HepG2 (cell line): ENCODE data around the gene CAPZB. TPM values are rescaled to one million over a fixed set of nuclear protein-coding genes. Genes with fewer than 3 reads are reported as not detected.

Experiments used
- ATAC-seq: fragments of 200-7000 bp; cut with Tn5 transposase; 3 replicates; pipeline ENCODE4 v1.9.1; 2020; ENCODE audit warnings: mild to moderate bottlenecking, moderate library complexity
- BruUV-seq: library from RNA; stranded (reverse); fragments of 400-500 nt; replicated peaks from 2 replicates; lab custom pipeline; 2021; lab: Mats Ljungman, UMichigan
- CTCF ChIA-PET: fragments of 300-600 bp; formaldehyde crosslinking; extraction: SDS; loops from one replicate; lab custom pipeline; 2021; ENCODE audit warnings: low total read pairs, inconsistent platforms, low intra/inter-chr PET ratio; lab: Yijun Ruan, JAX
- POLR2A ChIA-PET: fragments of 350-600 bp; sonication (Branson Sonifier 250); formaldehyde crosslinking; loops from one replicate; lab custom pipeline; 2020; ENCODE audit warnings: antibody characterized with exemption, inconsistent platforms; lab: Yijun Ruan, JAX
- DNase-seq: peaks from one replicate; pipeline ENCODE4 v3.0.0-alpha.2; 2015; ENCODE audit warnings: low spot score
- FAIRE-seq: peaks from 3 replicates; lab custom pipeline; 2011; peaks lifted over from hg19 to GRCh38; lab: Jason Lieb, UNC
- H2AFZ ChIP-seq: one replicate; pipeline ENCODE4 v1.6.1; 2011; ENCODE audit warnings: low read length, inconsistent platforms
- H3K27ac ChIP-seq: fragments of 300-600 bp; 3 replicates; pipeline ENCODE4 v1.8.0; 2011; ENCODE audit warnings: mixed run types, mild to moderate bottlenecking, mixed read lengths, low read length, inconsistent platforms; ENCODE audit not compliant: insufficient read depth; ENCODE audit errors: extremely low read length
- H3K27me3 ChIP-seq, 2 experiments: fragments of 200-600 bp in 1 of 2; 2 replicates in 1 of 2; 3 replicates in 1 of 2; pipeline versions ENCODE4 v1.6.0 to v1.8.0; 2011; ENCODE audit warnings: low read length in 2 of 2, mild to moderate bottlenecking in 2 of 2, moderate library complexity in 2 of 2, inconsistent platforms in 1 of 2; ENCODE audit not compliant: insufficient read depth in 2 of 2, control insufficient read depth in 1 of 2
- H3K36me3 ChIP-seq, 2 experiments: fragments of 200-600 bp in 1 of 2; replicated peaks in 1 of 2; 2 replicates in 1 of 2; 3 replicates in 1 of 2; pipeline versions ENCODE4 v1.5.1 to v1.8.0; 2011; ENCODE audit warnings: low read length in 2 of 2, inconsistent platforms in 1 of 2; ENCODE audit not compliant: insufficient read depth in 2 of 2, control insufficient read depth in 1 of 2
- H3K4me1 ChIP-seq: 2 replicates; pipeline ENCODE4 v1.5.1; 2012; ENCODE audit warnings: low read length, inconsistent platforms; ENCODE audit not compliant: insufficient read depth
- H3K4me2 ChIP-seq: 2 replicates; pipeline ENCODE4 v1.6.0; 2011; ENCODE audit warnings: low read depth, low read length, inconsistent platforms
- H3K4me3 ChIP-seq, 3 experiments: fragments of 200-600 bp in 1 of 3; sonication (generic), shearing (Covaris generic) in 1 of 3; replicated peaks in 1 of 3; 2 replicates each; pipeline ENCODE4 v1.5.1; 2011 to 2016; ENCODE audit warnings: low read length in 3 of 3, inconsistent platforms in 2 of 3, low read depth in 2 of 3, mild to moderate bottlenecking in 2 of 3, control low read depth in 1 of 3, mixed read lengths in 1 of 3; ENCODE audit not compliant: insufficient read depth in 1 of 3
- H3K79me2 ChIP-seq: one replicate; pipeline ENCODE4 v1.6.1; 2011; ENCODE audit warnings: low read length, inconsistent platforms; ENCODE audit not compliant: insufficient read depth
- H3K9ac ChIP-seq: 2 replicates; pipeline ENCODE4 v1.6.0; 2011; ENCODE audit warnings: mild to moderate bottlenecking, low read depth, low read length, inconsistent platforms; ENCODE audit not compliant: insufficient read depth
- H3K9me3 ChIP-seq: 2 replicates; pipeline ENCODE4 v1.5.1; 2012; ENCODE audit warnings: mild to moderate bottlenecking, low read length
- H4K20me1 ChIP-seq: 2 replicates; pipeline ENCODE4 v1.6.0; 2011; ENCODE audit warnings: inconsistent platforms, mild to moderate bottlenecking, low read length, moderate library complexity; ENCODE audit not compliant: insufficient read depth
- BORCS8-MEF2B ChIP-seq: sonication (generic); formaldehyde crosslinking; IDR thresholded peaks from 2 replicates; pipeline ENCODE4 v1.8.0; 2022; ENCODE audit warnings: mild to moderate bottlenecking, missing genetic modification reagents
- DPF2 ChIP-seq: sonication (generic); formaldehyde crosslinking; IDR thresholded peaks from 2 replicates; pipeline ENCODE4 v1.4.0; 2020; ENCODE audit warnings: mild to moderate bottlenecking, low read depth, missing genetic modification reagents, borderline replicate concordance
- FOSL1 ChIP-seq: sonication (generic); formaldehyde crosslinking; IDR thresholded peaks from 2 replicates; pipeline ENCODE4 v1.9.0; 2021; ENCODE audit warnings: missing genetic modification reagents, borderline replicate concordance
- IKZF1 ChIP-seq: fragments of 450-650 bp; IDR thresholded peaks from 2 replicates; pipeline ENCODE4 v1.7.1; 2016
- ISX ChIP-seq: sonication (generic); formaldehyde crosslinking; conservative IDR thresholded peaks from 2 replicates; pipeline ENCODE4 v1.5.0; 2020; ENCODE audit warnings: missing genetic modification reagents
- MED13 ChIP-seq: sonication (generic); formaldehyde crosslinking; IDR thresholded peaks from 2 replicates; pipeline ENCODE4 v1.5.0; 2020; ENCODE audit warnings: missing genetic modification reagents
- RARA ChIP-seq: IDR thresholded peaks from 2 replicates; pipeline ENCODE4 v1.6.1; 2016; ENCODE audit warnings: missing genetic modification reagents, missing compliant biosample characterization
- ZNF292 ChIP-seq: sonication (generic); formaldehyde crosslinking; IDR thresholded peaks from 2 replicates; pipeline ENCODE4 v1.8.1; 2022; ENCODE audit warnings: mild to moderate bottlenecking, low read depth, missing genetic modification reagents, borderline replicate concordance
- WGBS: methylation state at CpG from one replicate; pipeline ENCODE4 v1.1.6; 2017; ENCODE audit warnings: low lambda C conversion rate; 5-methylcytosine and 5-hydroxymethylcytosine counted together
- in situ Hi-C: cut with HindIII; loops from 2 replicates; pipeline ENCODE4 v1.10.0; 2017; ENCODE audit warnings: low pct_unique_long_range_greater_than_20kb; ENCODE audit not compliant: extremely low pct_ligation_motif_present
- intact Hi-C: fragments of 100-400 bp; cut with micrococcal nuclease; formaldehyde crosslinking; loops from one replicate; pipeline ENCODE4 v1.10.0; 2022; ENCODE audit not compliant: unreplicated experiment
- polyA plus RNA-seq, 8 experiments: library from polyadenylated mRNA; depleted of rRNA in 3 of 8; stranded (reverse) in 7 of 8; unstranded in 1 of 8; fragments of >200 nt; fragmentation: Illumina TruSeq in 4 of 8; extraction: Trizol in 4 of 8; gene quantifications; 2 replicates each; pipeline versions ENCODE4 v1.2.1 to v1.2.3, GENCODE V29; 2011 to 2016; ENCODE audit warnings: low read depth in 4 of 8, missing spikeins in 1 of 8, mixed read lengths in 1 of 8; ENCODE audit not compliant: insufficient read depth in 1 of 8
- total RNA-seq, 5 experiments: library from RNA; depleted of rRNA; stranded (reverse); fragments of >200 nt; fragmentation: Illumina TruSeq; extraction: Trizol; gene quantifications; 2 replicates each; pipeline ENCODE4 v1.2.3, GENCODE V29; 2016; ENCODE audit warnings: low read depth in 1 of 5
- TF ChIP-seq, protein P1 (sequence below): IDR thresholded peaks from 2 replicates; pipeline ENCODE4 v1.6.1; 2016; ENCODE audit warnings: missing biosample characterization, missing genetic modification reagents, low read depth
- TF ChIP-seq, protein P2 (sequence below): sonication (generic); formaldehyde crosslinking; IDR thresholded peaks from 2 replicates; pipeline ENCODE4 v1.5.1; 2020; ENCODE audit warnings: mild to moderate bottlenecking, missing genetic modification reagents, moderate library complexity
- TF ChIP-seq, protein P3 (sequence below): sonication (generic); formaldehyde crosslinking; IDR thresholded peaks from 2 replicates; pipeline ENCODE4; 2020; ENCODE audit warnings: missing genetic modification reagents, mild to moderate bottlenecking, borderline replicate concordance

Gene CAPZB
- total and polyA plus RNA-seq, 2 of the 13 experiments (the other 11 are each of a cell fraction or from before 2014, with no cell fraction given) = 58.9 to 76.9 TPM

DNA sequence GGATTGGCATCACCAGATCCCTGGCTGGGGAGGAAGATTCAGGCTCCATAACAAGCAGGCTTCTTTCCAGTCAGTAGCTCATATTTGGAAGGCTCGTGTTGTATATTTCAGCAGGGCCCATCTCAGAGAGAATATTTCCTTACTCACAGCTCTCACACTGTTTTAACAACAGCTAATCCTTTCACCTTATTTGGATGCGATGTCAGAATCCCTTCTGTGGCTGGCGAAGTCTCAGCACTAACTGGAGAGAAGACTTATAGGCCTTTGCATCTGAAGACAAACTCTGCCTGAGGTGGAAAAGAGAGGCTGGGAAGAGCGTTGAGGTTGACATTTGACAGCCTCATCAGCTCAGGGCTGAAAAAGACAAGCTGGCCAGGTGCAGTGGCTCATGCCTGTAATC lies 47.2 kb upstream of the CAPZB start:
- ChIA-PET CTCF (no interaction called here), POLR2A (no interaction called here)
- Histone ChIP-seq H3K36me3 (no peaks in the 10 kb centered on the region), H3K27me3 (no peaks in the 10 kb centered on the region), H3K4me2 (no peak overlapping the region), H3K27ac (no peak overlapping the region), H3K9ac (no peak overlapping the region), H3K79me2 (no peaks in the 10 kb centered on the region), H2AFZ (no peak overlapping the region), H3K4me1 (0 out of 2 replicates have a peak, but pooled peaks cover 4% of the 10 kb centered on the region), H4K20me1 (no peaks in the 10 kb centered on the region), H3K9me3 (peaks cover 5% of the 10 kb centered on the region; the same call in 1 of the 2 replicates), H3K4me3 (no peak overlapping the region)
- TF ChIP-seq, protein P1, sequence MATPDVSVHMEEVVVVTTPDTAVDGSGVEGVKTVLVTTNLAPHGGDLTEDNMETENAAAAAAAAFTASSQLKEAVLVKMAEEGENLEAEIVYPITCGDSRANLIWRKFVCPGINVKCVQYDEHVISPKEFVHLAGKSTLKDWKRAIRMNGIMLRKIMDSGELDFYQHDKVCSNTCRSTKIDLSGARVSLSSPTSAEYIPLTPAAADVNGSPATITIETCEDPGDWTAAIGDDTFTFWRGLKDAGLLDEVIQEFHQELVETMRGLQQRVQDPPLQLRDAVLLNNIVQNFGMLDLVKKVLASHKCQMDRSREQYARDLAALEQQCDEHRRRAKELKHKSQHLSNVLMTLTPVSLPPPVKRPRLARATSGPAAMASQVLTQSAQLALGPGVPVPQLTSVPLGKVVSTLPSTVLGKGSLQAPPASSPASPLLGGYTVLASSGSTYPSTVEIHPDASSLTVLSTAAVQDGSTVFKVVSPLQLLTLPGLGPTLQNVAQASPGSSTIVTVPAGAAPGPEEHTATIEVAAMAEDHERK (CRISPR knock-in tag) = no peak
- TF ChIP-seq, protein P2, sequence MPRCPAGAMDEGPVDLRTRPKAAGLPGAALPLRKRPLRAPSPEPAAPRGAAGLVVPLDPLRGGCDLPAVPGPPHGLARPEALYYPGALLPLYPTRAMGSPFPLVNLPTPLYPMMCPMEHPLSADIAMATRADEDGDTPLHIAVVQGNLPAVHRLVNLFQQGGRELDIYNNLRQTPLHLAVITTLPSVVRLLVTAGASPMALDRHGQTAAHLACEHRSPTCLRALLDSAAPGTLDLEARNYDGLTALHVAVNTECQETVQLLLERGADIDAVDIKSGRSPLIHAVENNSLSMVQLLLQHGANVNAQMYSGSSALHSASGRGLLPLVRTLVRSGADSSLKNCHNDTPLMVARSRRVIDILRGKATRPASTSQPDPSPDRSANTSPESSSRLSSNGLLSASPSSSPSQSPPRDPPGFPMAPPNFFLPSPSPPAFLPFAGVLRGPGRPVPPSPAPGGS (CRISPR knock-in tag) = no peak
- intact Hi-C loops = no loop called here
- WGBS = 81% methylated on average over 4 of the region's 4 CpGs
- no TSS peak for BruUV-seq
- in situ Hi-C loops = no loop called here
- no peak for FAIRE-seq
- DNase-seq = no peak
- ATAC-seq = no peak

DNA sequence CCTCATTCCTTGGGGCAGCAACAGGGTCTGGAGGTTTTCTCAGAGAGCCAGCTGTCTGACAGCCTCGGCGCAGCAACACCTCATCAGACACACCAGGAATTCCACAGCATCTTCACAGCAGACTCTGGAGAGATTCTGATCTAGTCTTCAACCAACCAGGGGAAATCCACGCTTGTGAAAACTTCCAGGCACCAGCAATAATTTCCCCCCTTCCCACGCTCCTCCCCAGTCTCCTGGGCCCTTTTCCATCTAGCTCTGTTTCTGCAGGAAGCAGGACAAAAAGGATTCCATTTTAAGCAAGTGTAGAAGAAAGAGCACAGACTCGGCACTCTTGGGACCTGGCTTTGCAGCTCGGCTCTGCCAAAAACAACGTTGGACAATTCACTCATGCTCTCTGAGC lies 44.3 kb upstream of the CAPZB start:
- Histone ChIP-seq H3K4me3 (no peak overlapping the region), H4K20me1 (no peaks in the 10 kb centered on the region), H3K79me2 (no peaks in the 10 kb centered on the region), H3K9me3 (no peaks in the 10 kb centered on the region), H3K36me3 (no peaks in the 10 kb centered on the region), H3K4me2 (no peak overlapping the region), H3K27ac (no peak overlapping the region), H3K27me3 (no peaks in the 10 kb centered on the region; a peak in 1 of 5 replicates), H3K9ac (no peak overlapping the region), H2AFZ (no peak overlapping the region), H3K4me1 (0 out of 2 replicates have a peak, but pooled peaks cover 4% of the 10 kb centered on the region)
- ChIA-PET POLR2A (no interaction called here), CTCF (no interaction called here)
- 30% methylated on average over 7 of the region's 7 CpGs for WGBS
- ATAC-seq (no peak), DNase-seq (no peak), FAIRE-seq (no peak)
- in situ Hi-C loops (no loop called here), intact Hi-C loops (no loop called here)
- BruUV-seq = no TSS peak
- TF ChIP-seq RARA = no peak
- TF ChIP-seq, protein P3, sequence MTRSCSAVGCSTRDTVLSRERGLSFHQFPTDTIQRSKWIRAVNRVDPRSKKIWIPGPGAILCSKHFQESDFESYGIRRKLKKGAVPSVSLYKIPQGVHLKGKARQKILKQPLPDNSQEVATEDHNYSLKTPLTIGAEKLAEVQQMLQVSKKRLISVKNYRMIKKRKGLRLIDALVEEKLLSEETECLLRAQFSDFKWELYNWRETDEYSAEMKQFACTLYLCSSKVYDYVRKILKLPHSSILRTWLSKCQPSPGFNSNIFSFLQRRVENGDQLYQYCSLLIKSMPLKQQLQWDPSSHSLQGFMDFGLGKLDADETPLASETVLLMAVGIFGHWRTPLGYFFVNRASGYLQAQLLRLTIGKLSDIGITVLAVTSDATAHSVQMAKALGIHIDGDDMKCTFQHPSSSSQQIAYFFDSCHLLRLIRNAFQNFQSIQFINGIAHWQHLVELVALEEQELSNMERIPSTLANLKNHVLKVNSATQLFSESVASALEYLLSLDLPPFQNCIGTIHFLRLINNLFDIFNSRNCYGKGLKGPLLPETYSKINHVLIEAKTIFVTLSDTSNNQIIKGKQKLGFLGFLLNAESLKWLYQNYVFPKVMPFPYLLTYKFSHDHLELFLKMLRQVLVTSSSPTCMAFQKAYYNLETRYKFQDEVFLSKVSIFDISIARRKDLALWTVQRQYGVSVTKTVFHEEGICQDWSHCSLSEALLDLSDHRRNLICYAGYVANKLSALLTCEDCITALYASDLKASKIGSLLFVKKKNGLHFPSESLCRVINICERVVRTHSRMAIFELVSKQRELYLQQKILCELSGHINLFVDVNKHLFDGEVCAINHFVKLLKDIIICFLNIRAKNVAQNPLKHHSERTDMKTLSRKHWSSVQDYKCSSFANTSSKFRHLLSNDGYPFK (CRISPR knock-in tag) = no peak
- TF ChIP-seq ISX (CRISPR knock-in tag) = no peak
- TF ChIP-seq ZNF292 = no peak
- no peak for TF ChIP-seq IKZF1
- TF ChIP-seq FOSL1 = no peak
- no peak for TF ChIP-seq DPF2 (CRISPR knock-in tag)
- no peak for TF ChIP-seq BORCS8-MEF2B (CRISPR knock-in tag)
- TF ChIP-seq MED13 (CRISPR knock-in tag) = no peak
